CD1c-positive myeloid dendritic cell (primary cell): ENCODE data around the gene TPM4.
"Not testable (repeated sequence)": the region's sequence is repeated elsewhere in the genome, so short reads cannot be mapped to it uniquely, and the experiment has no call there.

Experiments
- DNase-seq: peaks from one replicate; pipeline ENCODE4 v3.0.0-alpha.2; 2016; ENCODE audit errors: extremely low spot score

The TPM4 gene

GRCh38 chr19:16096280-16096855, 20.1 kb downstream of the TPM4 start:
- DNase-seq = no peak

GRCh38 chr19:16098416-16098768, 22.1 kb downstream of the TPM4 start:
- no peak for DNase-seq

DNA sequence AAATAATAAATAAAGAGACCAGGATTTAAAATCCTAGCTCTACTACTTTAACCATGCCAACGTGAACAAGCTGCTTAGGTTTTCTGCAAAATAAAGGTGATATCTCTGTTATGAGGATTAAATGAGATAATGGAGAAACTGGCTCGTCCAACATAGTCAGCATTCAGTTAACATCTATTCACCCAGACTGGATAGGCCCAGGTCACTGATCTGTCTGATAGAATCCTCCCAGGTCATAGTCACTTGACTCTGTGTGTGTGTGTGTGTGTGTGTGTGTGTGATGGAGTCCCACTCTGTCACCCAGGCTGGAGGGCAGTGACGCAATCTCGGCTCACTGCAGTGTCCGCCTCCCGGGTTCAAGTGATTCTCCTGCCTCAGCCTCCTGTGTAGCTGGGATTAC, 22.5 kb downstream of the TPM4 start:
- no peak for DNase-seq

DNA sequence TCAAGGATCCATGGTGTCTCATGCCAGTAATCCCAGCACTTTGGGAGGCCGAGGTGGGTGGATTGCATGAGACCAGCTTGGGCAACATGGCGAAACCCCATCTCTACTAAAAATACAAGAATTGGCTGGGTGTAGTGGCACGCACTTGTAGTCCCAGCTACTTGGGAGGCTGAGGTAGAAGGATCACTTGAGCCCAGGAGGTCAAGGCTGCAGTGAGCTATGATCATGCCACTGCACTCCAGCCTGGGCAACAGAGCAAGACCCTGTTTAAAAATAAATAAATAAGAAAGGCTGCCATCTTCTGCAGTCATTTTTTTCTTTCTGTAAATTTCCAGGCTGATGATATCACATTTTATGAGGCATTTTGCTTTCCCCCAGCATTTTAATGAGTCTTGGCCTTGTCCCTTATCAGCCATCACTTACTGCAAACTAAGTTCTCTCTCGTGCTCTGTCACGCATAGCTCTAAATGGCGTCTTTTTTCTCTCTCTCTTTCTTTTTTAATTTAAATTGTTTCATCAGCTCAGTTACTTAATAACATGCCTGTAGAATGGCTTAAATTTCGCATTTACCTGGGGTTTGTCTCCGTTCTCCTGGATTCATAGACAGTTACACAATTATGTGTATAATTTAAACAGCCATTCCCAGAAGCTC, 23.1 kb downstream of the TPM4 start:
- not testable (repeated sequence) for DNase-seq

- DNase-seq = no peak
Measured at GRCh38 chr19:16100524-16100923, 24.2 kb downstream of the TPM4 start.

GRCh38 chr19:16104722-16105121, 28.4 kb downstream of the TPM4 start:
- DNase-seq = peak; percentile 58

GRCh38 chr19:16106121-16106520, 29.8 kb downstream of the TPM4 start:
- peak; percentile 76 for DNase-seq

GRCh38 chr19:16111160-16111908, 35.0 kb downstream of the TPM4 start, which contains the start of gene RAB8A:
RAB8A (plus strand) TSS chr19:16111889; CDS start chr19:16111902, 13 bp downstream.
- DNase-seq = peak; percentile 100

DNA sequence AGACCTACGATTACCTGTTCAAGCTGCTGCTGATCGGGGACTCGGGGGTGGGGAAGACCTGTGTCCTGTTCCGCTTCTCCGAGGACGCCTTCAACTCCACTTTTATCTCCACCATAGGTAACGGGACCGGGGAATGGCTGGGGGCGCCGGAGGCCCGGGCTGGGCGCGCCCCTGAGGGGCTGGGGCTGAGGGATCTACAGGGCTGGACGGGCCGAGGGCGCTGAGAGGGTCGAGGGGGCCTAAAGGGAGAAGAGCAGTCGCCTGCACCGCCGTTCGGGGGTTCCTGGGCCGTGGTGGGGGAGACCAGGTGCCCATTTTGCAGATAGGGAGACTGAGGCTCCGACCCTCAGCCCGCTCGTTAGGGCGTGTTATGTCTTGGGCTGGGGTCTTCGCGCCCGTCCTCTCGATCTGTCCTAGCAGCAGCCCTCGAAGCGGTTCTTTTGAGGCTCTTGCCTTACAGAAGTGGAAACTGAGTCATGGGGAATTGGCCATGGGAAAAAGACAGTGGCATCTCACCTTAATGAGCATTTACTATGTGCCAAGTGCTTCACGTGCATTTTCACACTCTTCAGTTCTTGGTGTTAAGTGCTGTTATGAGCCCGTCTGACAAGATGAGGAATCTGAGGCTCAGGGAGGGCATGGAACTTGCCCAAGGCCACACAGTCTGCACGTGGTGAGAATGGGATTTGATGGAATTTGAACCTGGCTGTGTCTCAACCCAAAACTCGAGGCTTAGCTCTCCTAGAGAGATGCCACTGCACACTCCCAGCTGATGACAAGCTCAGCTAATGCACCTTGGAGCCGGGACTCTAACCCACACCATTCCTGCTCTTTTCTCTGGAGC, 35.8 kb downstream of the TPM4 start:
- no peak for DNase-seq

- peak; percentile 50 for DNase-seq
Measured at GRCh38 chr19:16112778-16113177, 36.5 kb downstream of the TPM4 start.

GRCh38 chr19:16113727-16114126, 37.4 kb downstream of the TPM4 start:
- DNase-seq = peak; percentile 20

- DNase-seq = no peak
Measured at GRCh38 chr19:16115301-16116039, 39.2 kb downstream of the TPM4 start.

DNA sequence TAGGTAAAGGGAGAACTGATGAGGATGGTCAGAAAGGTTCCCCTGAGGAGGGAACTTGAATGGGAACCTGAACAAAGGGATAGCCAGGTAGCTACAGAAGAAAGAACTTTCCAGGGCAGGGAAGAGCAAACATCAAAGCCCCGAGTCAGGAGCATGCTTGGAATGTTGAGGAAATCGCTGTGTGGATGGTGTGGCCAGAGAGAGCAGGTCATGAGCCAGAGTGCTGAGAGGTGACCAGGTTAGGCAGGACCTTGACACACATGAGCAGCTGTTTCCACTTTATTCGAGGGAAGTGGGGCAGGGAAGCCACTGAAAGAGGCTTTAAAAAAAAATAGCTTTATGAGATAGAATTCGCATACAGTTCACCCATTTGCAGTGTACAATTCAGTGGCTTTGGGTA, 39.8 kb downstream of the TPM4 start:
- DNase-seq = no peak

DNA sequence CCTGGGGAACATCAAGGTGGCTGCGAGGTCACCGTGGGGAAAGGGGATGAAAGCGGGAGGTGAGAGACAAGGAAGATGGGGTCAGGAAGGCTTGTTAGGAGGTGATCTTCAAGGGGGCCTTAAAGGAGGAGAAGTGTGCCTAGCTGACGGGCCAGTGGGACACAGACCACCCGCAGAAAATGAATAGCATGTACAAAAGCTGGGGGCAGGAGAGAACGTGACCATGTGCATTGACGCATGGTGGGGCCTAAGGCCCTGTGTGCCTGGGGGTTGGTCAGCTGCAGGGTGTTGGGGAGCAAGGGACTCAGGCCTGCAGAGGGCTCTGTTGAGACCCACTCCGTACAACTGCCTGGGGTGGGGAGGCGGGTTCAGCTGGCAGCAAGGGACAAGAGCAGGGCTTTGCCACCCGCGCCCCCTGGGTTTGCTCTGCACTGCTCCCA, 41.3 kb downstream of the TPM4 start:
- DNase-seq = no peak

- peak; percentile 97 for DNase-seq
Measured at GRCh38 chr19:16118489-16119033, 42.3 kb downstream of the TPM4 start.

DNA sequence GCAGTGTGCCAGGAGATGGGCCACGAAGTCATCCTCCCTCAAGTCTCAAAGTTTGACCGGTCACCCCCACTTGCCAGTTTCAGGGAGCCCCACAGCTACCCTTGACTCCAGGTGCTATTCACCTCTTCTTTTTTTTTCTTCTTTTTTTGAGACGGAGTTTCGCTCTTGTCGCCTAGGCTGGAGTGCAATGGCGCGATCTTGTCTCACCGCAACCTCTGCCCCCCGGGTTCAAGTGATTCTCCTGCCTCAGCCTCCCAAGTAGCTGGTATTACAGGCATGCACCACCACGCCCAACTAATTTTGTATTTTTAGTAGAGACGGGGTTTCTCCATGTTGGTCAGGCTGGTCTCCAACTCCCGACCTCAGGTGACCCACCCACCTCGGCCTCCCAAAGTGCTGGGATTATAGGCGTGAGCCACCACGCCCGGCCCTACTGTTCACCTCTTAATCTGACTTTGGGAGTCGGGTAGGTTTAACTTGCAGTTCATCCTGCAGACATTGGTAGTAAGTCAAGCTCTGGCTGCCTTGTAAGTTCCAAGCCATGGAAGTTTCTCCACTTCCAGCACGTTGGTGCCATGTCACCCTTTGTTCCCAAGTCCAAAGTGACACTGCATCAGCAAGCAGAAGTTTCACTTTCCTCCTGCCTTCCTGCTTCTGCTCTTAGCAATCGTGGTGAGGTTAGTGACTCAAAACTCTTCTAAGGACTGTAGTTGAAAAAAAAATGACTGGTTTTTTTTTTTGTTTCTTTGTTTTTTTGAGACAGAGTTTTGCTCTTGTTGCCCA, 43.0 kb downstream of the TPM4 start:
- DNase-seq = peak; percentile 91

GRCh38 chr19:16121141-16121540, 44.8 kb downstream of the TPM4 start:
- no peak for DNase-seq

DNA sequence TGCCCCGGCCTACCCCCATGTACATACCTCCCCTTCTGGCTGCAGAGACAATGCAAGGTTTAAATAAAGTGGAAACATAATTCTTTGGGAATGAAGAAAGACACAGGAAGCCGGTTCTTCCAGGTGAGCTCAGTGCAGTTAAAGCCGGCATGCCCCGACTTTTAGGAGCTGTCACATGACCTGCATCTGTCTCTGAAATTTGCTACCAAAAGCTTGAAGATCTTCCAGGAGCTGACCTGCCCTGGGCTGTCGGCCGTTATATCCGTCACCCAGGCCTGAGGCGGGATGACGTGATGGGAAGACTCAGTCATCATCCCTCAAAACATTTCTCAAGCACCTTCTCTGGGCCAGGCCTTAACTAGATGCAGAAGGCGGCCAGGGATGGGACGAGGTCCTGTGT, 45.7 kb downstream of the TPM4 start:
- no peak for DNase-seq

DNA sequence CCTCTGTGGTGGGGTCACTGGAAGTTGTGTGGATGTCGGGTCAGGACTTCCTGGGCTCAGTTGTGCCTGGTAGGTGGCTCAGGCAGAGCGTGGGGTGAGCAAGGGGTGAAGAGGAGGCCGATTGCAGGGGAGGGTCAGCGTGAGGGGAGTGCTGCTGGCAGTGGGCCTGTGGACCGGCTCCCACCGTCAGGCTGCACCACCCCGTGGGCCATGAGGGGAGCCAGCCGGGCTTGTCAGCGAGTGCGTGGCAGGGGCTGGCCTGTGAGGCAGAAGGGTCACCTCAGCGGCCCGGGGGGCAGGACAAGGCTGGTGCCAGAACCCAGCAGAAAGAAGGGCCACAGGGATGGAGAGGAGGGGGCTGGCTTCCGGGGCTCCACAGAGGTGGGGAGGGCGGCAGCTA, 48.7 kb downstream of the TPM4 start:
- no peak for DNase-seq

DNA sequence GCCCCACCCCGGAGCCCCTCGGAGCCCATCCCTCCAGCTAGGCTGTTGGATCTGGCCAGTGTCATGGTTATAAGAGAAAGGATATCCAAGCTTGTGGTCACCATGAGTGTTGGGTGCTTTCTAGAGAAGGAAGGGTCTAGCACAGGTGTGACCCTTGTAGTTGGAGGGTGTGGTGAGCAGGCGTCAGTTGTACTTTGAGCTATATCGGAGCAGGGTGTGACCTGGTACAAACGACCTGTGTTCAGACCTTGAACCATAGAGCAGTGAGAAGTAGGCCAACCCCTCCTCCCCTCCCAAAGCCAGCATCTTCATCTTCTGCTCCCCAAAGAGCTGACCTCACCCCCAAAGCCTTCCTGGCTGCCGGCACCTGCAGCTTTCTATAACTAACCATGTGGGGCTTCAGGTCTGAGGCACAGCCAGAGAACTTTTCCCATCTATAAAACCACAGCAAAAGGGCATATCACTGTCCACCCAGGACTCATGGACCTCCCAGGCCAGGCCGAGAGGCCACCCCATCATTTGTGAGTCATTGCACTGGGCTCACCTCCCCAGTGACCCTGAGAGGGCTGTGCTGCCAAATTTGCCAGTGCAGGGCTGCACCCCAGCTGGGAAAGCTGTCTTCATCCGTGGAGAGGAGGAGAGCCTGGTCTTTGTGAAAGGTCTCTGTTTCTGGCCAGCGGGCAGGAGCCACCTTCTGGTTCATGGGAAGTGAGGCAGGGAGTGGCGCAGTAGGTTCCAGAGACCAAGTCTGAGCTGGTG, 49.6 kb downstream of the TPM4 start:
- no peak for DNase-seq
